IPS-NIHi7 (cell line): Measurements from ENCODE around the gene DNAH17.
A peak's percentile ranks its signal among the peaks of the same experiment; 100 is the strongest.

Source experiments
- DNase-seq: peaks from one replicate; pipeline ENCODE4 v3.0.0; 2012; ENCODE audit warnings: mixed read lengths; ENCODE audit errors: extremely low spot score

Gene DNAH17

GRCh38 chr17:78393575-78393974 lies 183.6 kb downstream of the DNAH17 start:
- no peak for DNase-seq

GRCh38 chr17:78392295-78392694 lies 184.9 kb downstream of the DNAH17 start:
- no peak for DNase-seq

- no peak for DNase-seq
Measured at GRCh38 chr17:78391843-78392242, 185.4 kb downstream of the DNAH17 start.

GRCh38 chr17:78391051-78391431 lies 186.2 kb downstream of the DNAH17 start:
- DNase-seq = no peak

- DNase-seq = no peak
Measured at GRCh38 chr17:78390241-78391050, 186.8 kb downstream of the DNAH17 start.

GRCh38 chr17:78387977-78388941 lies 188.9 kb downstream of the DNAH17 start:
- no peak for DNase-seq

GRCh38 chr17:78384479-78385175 lies 192.6 kb downstream of the DNAH17 start:
- DNase-seq = no peak

GRCh38 chr17:78383725-78384471 lies 193.3 kb downstream of the DNAH17 start:
- no peak for DNase-seq

GRCh38 chr17:78381601-78382232 lies 195.5 kb downstream of the DNAH17 start:
- DNase-seq = peak; percentile 55

GRCh38 chr17:78380370-78380769 lies 196.8 kb downstream of the DNAH17 start:
- DNase-seq = no peak

GRCh38 chr17:78379131-78379491 lies 198.1 kb downstream of the DNAH17 start:
- no peak for DNase-seq

- peak; percentile 63 for DNase-seq
Measured at GRCh38 chr17:78378225-78379130, 198.7 kb downstream of the DNAH17 start, which contains the start of gene PGS1. Gene PGS1, plus strand, starts transcription at chr17:78378649. Its CDS starts 17 bp downstream, at chr17:78378666.

- no peak for DNase-seq
Measured at GRCh38 chr17:78377858-78378224, 199.4 kb downstream of the DNAH17 start.

- DNase-seq = no peak
Measured at GRCh38 chr17:78376161-78376560, 201.0 kb downstream of the DNAH17 start.

- DNase-seq = no peak
Measured at GRCh38 chr17:78375401-78376151, 201.6 kb downstream of the DNAH17 start.

- DNase-seq = no peak
Measured at GRCh38 chr17:78374631-78375274, 202.4 kb downstream of the DNAH17 start.

- DNase-seq = no peak
Measured at GRCh38 chr17:78374189-78374588, 203.0 kb downstream of the DNAH17 start.
